HEK293 (cell line): ENCODE results near the gene FXYD3.
A peak's percentile ranks its signal among the peaks of the same experiment; 100 is the strongest.

Experiments
- AEBP2 ChIP-seq: fragments of 450-650 bp; formaldehyde crosslinking; IDR thresholded peaks from 2 replicates; pipeline ENCODE4 v1.5.1; 2016; ENCODE audit warnings: missing biosample characterization, missing genetic modification characterization, borderline replicate concordance
- BCL6B ChIP-seq: fragments of 450-650 bp; formaldehyde crosslinking; IDR thresholded peaks from 2 replicates; pipeline ENCODE4 v1.5.1; 2017; ENCODE audit warnings: missing biosample characterization, missing genetic modification characterization
- HIC1 ChIP-seq: fragments of 450-650 bp; formaldehyde crosslinking; IDR thresholded peaks from 2 replicates; pipeline ENCODE4 v1.5.1; 2016; ENCODE audit warnings: missing biosample characterization, missing genetic modification characterization
- HOXA7 ChIP-seq: sonication (generic); formaldehyde crosslinking; IDR thresholded peaks from 2 replicates; pipeline ENCODE4 v1.8.1; 2022; ENCODE audit warnings: missing genetic modification reagents, borderline replicate concordance
- HOXC10 ChIP-seq: sonication (generic); formaldehyde crosslinking; IDR thresholded peaks from 2 replicates; pipeline ENCODE4 v1.8.1; 2023; ENCODE audit warnings: mild to moderate bottlenecking, missing genetic modification reagents
- KLF9 ChIP-seq: fragments of 450-650 bp; formaldehyde crosslinking; IDR thresholded peaks from 2 replicates; pipeline ENCODE4 v1.5.1; 2016; ENCODE audit warnings: missing biosample characterization, missing genetic modification characterization, low read depth
- MZF1 ChIP-seq: fragments of 450-650 bp; formaldehyde crosslinking; IDR thresholded peaks from 2 replicates; pipeline ENCODE4 v1.5.1; 2017; ENCODE audit warnings: missing biosample characterization, missing genetic modification characterization, borderline replicate concordance
- RBAK ChIP-seq: fragments of 450-650 bp; formaldehyde crosslinking; IDR thresholded peaks from 2 replicates; pipeline ENCODE4 v1.5.1; 2016; ENCODE audit warnings: missing biosample characterization, missing genetic modification characterization
- SALL2 ChIP-seq: fragments of 450-650 bp; formaldehyde crosslinking; IDR thresholded peaks from 2 replicates; pipeline ENCODE4 v1.5.0; 2017; ENCODE audit warnings: missing biosample characterization, mild to moderate bottlenecking, missing genetic modification characterization, borderline replicate concordance
- SCRT2 ChIP-seq: fragments of 450-650 bp; formaldehyde crosslinking; IDR thresholded peaks from 2 replicates; pipeline ENCODE4 v1.5.1; 2016; ENCODE audit warnings: missing biosample characterization, missing genetic modification characterization
- SETDB1 ChIP-seq: IDR thresholded peaks from one replicate; pipeline ENCODE4 v1.6.1; 2017; ENCODE audit warnings: mild to moderate bottlenecking, low read length, moderate library complexity, mixed read lengths; ENCODE audit not compliant: insufficient read length
- TSHZ1 ChIP-seq: fragments of 450-650 bp; formaldehyde crosslinking; IDR thresholded peaks from 2 replicates; pipeline ENCODE4 v1.5.1; 2016; ENCODE audit warnings: missing biosample characterization, missing genetic modification characterization, borderline replicate concordance
- YY1 ChIP-seq: fragments of 450-650 bp; formaldehyde crosslinking; IDR thresholded peaks from 2 replicates; pipeline ENCODE4 v1.5.1; 2018; ENCODE audit warnings: missing biosample characterization, missing genetic modification characterization
- ZBTB8A ChIP-seq: fragments of 450-650 bp; formaldehyde crosslinking; IDR thresholded peaks from 2 replicates; pipeline ENCODE4 v1.5.1; 2016; ENCODE audit warnings: missing biosample characterization, missing genetic modification characterization
- ZNF175 ChIP-seq: fragments of 450-650 bp; formaldehyde crosslinking; IDR thresholded peaks from 2 replicates; pipeline ENCODE4 v1.5.1; 2016; ENCODE audit warnings: missing biosample characterization, missing genetic modification characterization
- ZNF214 ChIP-seq: fragments of 450-650 bp; formaldehyde crosslinking; IDR thresholded peaks from 2 replicates; pipeline ENCODE4 v1.5.1; 2017; ENCODE audit warnings: missing biosample characterization, mild to moderate bottlenecking, missing genetic modification characterization, borderline replicate concordance
- ZNF221 ChIP-seq: fragments of 450-650 bp; formaldehyde crosslinking; IDR thresholded peaks from 2 replicates; pipeline ENCODE4 v1.5.1; 2017; ENCODE audit warnings: missing biosample characterization, missing genetic modification characterization, borderline replicate concordance
- ZNF292 ChIP-seq: fragments of 450-650 bp; formaldehyde crosslinking; IDR thresholded peaks from 2 replicates; pipeline ENCODE4 v1.5.1; 2016; ENCODE audit warnings: low read depth, missing biosample characterization, missing genetic modification characterization, borderline replicate concordance
- ZNF510 ChIP-seq: fragments of 450-650 bp; formaldehyde crosslinking; IDR thresholded peaks from 2 replicates; pipeline ENCODE4 v1.5.1; 2018; ENCODE audit warnings: mild to moderate bottlenecking, missing genetic modification characterization, missing biosample characterization; ENCODE audit not compliant: insufficient replicate concordance
- ZNF521 ChIP-seq: fragments of 450-650 bp; formaldehyde crosslinking; IDR thresholded peaks from 2 replicates; pipeline ENCODE4 v1.5.1; 2017; ENCODE audit warnings: missing biosample characterization, mild to moderate bottlenecking, missing genetic modification characterization
- ZNF548 ChIP-seq: fragments of 450-650 bp; formaldehyde crosslinking; IDR thresholded peaks from 2 replicates; pipeline ENCODE4 v1.5.1; 2016; ENCODE audit warnings: missing biosample characterization, missing genetic modification characterization
- ZNF560 ChIP-seq: fragments of 450-650 bp; formaldehyde crosslinking; IDR thresholded peaks from 2 replicates; pipeline ENCODE4 v1.5.1; 2017; ENCODE audit warnings: missing biosample characterization, missing genetic modification characterization, borderline replicate concordance
- ZNF639 ChIP-seq: fragments of 450-650 bp; formaldehyde crosslinking; IDR thresholded peaks from 2 replicates; pipeline ENCODE4 v1.5.1; 2016; ENCODE audit warnings: missing biosample characterization, missing genetic modification characterization
- ZNF704 ChIP-seq: fragments of 450-650 bp; formaldehyde crosslinking; IDR thresholded peaks from 2 replicates; pipeline ENCODE4 v1.5.1; 2016; ENCODE audit warnings: missing biosample characterization, missing genetic modification characterization
- ZNF768 ChIP-seq: fragments of 450-650 bp; formaldehyde crosslinking; IDR thresholded peaks from 2 replicates; pipeline ENCODE4 v1.5.1; 2018; ENCODE audit warnings: missing biosample characterization, mild to moderate bottlenecking, missing genetic modification characterization
- ZNF837 ChIP-seq: fragments of 450-650 bp; formaldehyde crosslinking; IDR thresholded peaks from 2 replicates; pipeline ENCODE4 v1.5.1; 2016; ENCODE audit warnings: missing biosample characterization, missing genetic modification characterization
- ZSCAN23 ChIP-seq: fragments of 450-650 bp; formaldehyde crosslinking; IDR thresholded peaks from 2 replicates; pipeline ENCODE4 v1.5.1; 2016; ENCODE audit warnings: missing biosample characterization, missing genetic modification characterization

FXYD3 gene

GRCh38 chr19:35135389-35135909, 19.8 kb downstream of the FXYD3 start (continued):
- TF ChIP-seq ZNF639 (tag by site-specific recombination) = peak; percentile 82; the same call in 1 of the 2 replicates
- peak; percentile 86 for TF ChIP-seq ZBTB8A
- no peak for TF ChIP-seq ZNF560
- TF ChIP-seq TSHZ1 (tag by site-specific recombination) = peak; percentile 25; the same call in 1 of the 2 replicates
- TF ChIP-seq ZSCAN23 (tag by site-specific recombination) = no peak
- TF ChIP-seq RBAK (tag by site-specific recombination) = no peak
- peak; percentile 36; the same call in 1 of the 2 replicates for TF ChIP-seq SCRT2 (tag by site-specific recombination)
- no peak for TF ChIP-seq ZNF548 (tag by site-specific recombination)
- TF ChIP-seq ZNF221 = no peak
- TF ChIP-seq ZNF510 (tag by site-specific recombination) = no peak
- TF ChIP-seq ZNF175 (tag by site-specific recombination) = no peak
- no peak for TF ChIP-seq ZNF704
- TF ChIP-seq SALL2 (tag by site-specific recombination) = no peak
- TF ChIP-seq ZNF768 (tag by site-specific recombination) = no peak
- TF ChIP-seq BCL6B (tag by site-specific recombination) = no peak
- no peak for TF ChIP-seq MZF1 (tag by site-specific recombination)
- peak; percentile 71; the same call in 1 of the 2 replicates for TF ChIP-seq KLF9 (tag by site-specific recombination)
- no peak for TF ChIP-seq ZNF292 (tag by site-specific recombination)
- TF ChIP-seq HIC1 (tag by site-specific recombination) = peak; percentile 82
- TF ChIP-seq HOXA7 = no peak
- TF ChIP-seq YY1 (tag by site-specific recombination) = peak; percentile 57; the same call in 1 of the 2 replicates
- TF ChIP-seq ZNF521 (tag by site-specific recombination) = no peak
- 0 out of 2 replicates have a peak, but pooled peaks have one; percentile 14 for TF ChIP-seq AEBP2 (tag by site-specific recombination)
- TF ChIP-seq SETDB1 = no peak
- TF ChIP-seq ZNF837 = no peak
- no peak for TF ChIP-seq HOXC10 (CRISPR knock-in tag)
- TF ChIP-seq ZNF214 (tag by site-specific recombination) = no peak
